ENCODE data around the gene LCAT.

The LCAT gene

GRCh38 chr16:67943256-67943618 is 683 bp downstream of the LCAT start:
- H3F3A ChIP-seq (ENCODE audit: low read depth), result no peaks in the 10 kb centered on the region; the same call in 1 of the 2 replicates
- no peaks in the 10 kb centered on the region for H3K27me3 ChIP-seq (ENCODE audit: insufficient read depth, low read length, poor library complexity, severe bottlenecking)
- H3K9ac ChIP-seq (ENCODE audit: low read depth, low read length, poor library complexity, severe bottlenecking), result no peak overlapping the region
- no peaks in the 10 kb centered on the region for H3K9me2 ChIP-seq (replicated peaks; ENCODE audit: low read depth, low read length)
- H3K4me1 ChIP-seq (ENCODE audit: insufficient read depth, low read length, poor library complexity, severe bottlenecking), result peaks cover 15% of the 10 kb centered on the region
- no peak overlapping the region for H3K4me2 ChIP-seq (ENCODE audit: low read depth, low read length, poor library complexity, severe bottlenecking)
- no peaks in the 10 kb centered on the region for H4K20me1 ChIP-seq (ENCODE audit: insufficient read depth, low read length, poor library complexity, severe bottlenecking)
- peaks cover under 1% of the 10 kb centered on the region; the same call in 1 of the 2 replicates for H3K79me2 ChIP-seq (ENCODE audit: insufficient read depth, low read length)
- no peaks in the 10 kb centered on the region for H3K9me3 ChIP-seq (ENCODE audit: insufficient read depth, low read depth, low read length)
- no peak overlapping the region for H2AFZ ChIP-seq (ENCODE audit: low read length)
- no peaks in the 10 kb centered on the region for H3K36me3 ChIP-seq (ENCODE audit: insufficient read depth, low read length)
- H3K4me3 ChIP-seq (ENCODE audit: low read length, poor library complexity, severe bottlenecking), result no peak overlapping the region
- TF ChIP-seq CTCF (conservative IDR thresholded peaks at IDR 0.05; ENCODE audit: low read length) (no peak), EZH2phosphoT487 (IDR thresholded peaks at IDR 0.05; ENCODE audit: borderline replicate concordance) (no peak)

GRCh38 chr16:67942510-67943255 is 1.2 kb downstream of the LCAT start:
- Histone ChIP-seq H3K79me2 (ENCODE audit: insufficient read depth, low read length) (peaks cover 6% of the 10 kb centered on the region), H3K9me3 (ENCODE audit: insufficient read depth, low read depth, low read length) (no peaks in the 10 kb centered on the region), H3K4me3 (ENCODE audit: low read length, poor library complexity, severe bottlenecking) (no peak overlapping the region), H2AFZ (ENCODE audit: low read length) (no peak overlapping the region), H3K36me3 (ENCODE audit: insufficient read depth, low read length) (no peaks in the 10 kb centered on the region), H3K27me3 (ENCODE audit: insufficient read depth, low read length, poor library complexity, severe bottlenecking) (no peaks in the 10 kb centered on the region), H3F3A (ENCODE audit: low read depth) (no peaks in the 10 kb centered on the region; the same call in 1 of the 2 replicates), H3K9ac (ENCODE audit: low read depth, low read length, poor library complexity, severe bottlenecking) (no peak overlapping the region), H4K20me1 (ENCODE audit: insufficient read depth, low read length, poor library complexity, severe bottlenecking) (no peaks in the 10 kb centered on the region), H3K4me2 (ENCODE audit: low read depth, low read length, poor library complexity, severe bottlenecking) (no peak overlapping the region), H3K9me2 (replicated peaks; ENCODE audit: low read depth, low read length) (no peaks in the 10 kb centered on the region), H3K4me1 (ENCODE audit: insufficient read depth, low read length, poor library complexity, severe bottlenecking) (peaks cover 15% of the 10 kb centered on the region)
- TF ChIP-seq CTCF (conservative IDR thresholded peaks at IDR 0.05; ENCODE audit: low read length) (no peak), EZH2phosphoT487 (IDR thresholded peaks at IDR 0.05; ENCODE audit: borderline replicate concordance) (no peak)

GRCh38 chr16:67942200-67942509 is 1.8 kb downstream of the LCAT start:
- Histone ChIP-seq H3K9me3 (ENCODE audit: insufficient read depth, low read depth, low read length) (no peaks in the 10 kb centered on the region), H3K79me2 (ENCODE audit: insufficient read depth, low read length) (peaks cover 11% of the 10 kb centered on the region), H4K20me1 (ENCODE audit: insufficient read depth, low read length, poor library complexity, severe bottlenecking) (no peaks in the 10 kb centered on the region), H2AFZ (ENCODE audit: low read length) (no peak overlapping the region), H3K4me1 (ENCODE audit: insufficient read depth, low read length, poor library complexity, severe bottlenecking) (peaks cover 19% of the 10 kb centered on the region), H3K4me3 (ENCODE audit: low read length, poor library complexity, severe bottlenecking) (no peak overlapping the region), H3F3A (ENCODE audit: low read depth) (no peaks in the 10 kb centered on the region; the same call in 1 of the 2 replicates), H3K27me3 (ENCODE audit: insufficient read depth, low read length, poor library complexity, severe bottlenecking) (no peaks in the 10 kb centered on the region), H3K4me2 (ENCODE audit: low read depth, low read length, poor library complexity, severe bottlenecking) (no peak overlapping the region), H3K9ac (ENCODE audit: low read depth, low read length, poor library complexity, severe bottlenecking) (no peak overlapping the region), H3K9me2 (replicated peaks; ENCODE audit: low read depth, low read length) (no peaks in the 10 kb centered on the region), H3K36me3 (ENCODE audit: insufficient read depth, low read length) (no peaks in the 10 kb centered on the region)
- TF ChIP-seq CTCF (conservative IDR thresholded peaks at IDR 0.05; ENCODE audit: low read length), result peak; percentile 91
- no peak for TF ChIP-seq EZH2phosphoT487 (IDR thresholded peaks at IDR 0.05; ENCODE audit: borderline replicate concordance)

Measured in Loucy (cell line).